Ishikawa (cell line): Measurements from ENCODE around the gene MEGF11.

Experiments used
- EGR1 ChIP-seq: IDR thresholded peaks from 2 replicates; pipeline ENCODE4 v1.6.1; 2012
- NFIC ChIP-seq: IDR thresholded peaks from 2 replicates; pipeline ENCODE4 v1.6.1; 2012
- TAF1 ChIP-seq: IDR thresholded peaks from 2 replicates; pipeline ENCODE4 v1.6.1; 2012; ENCODE audit warnings: low read depth, mild to moderate bottlenecking
- TF ChIP-seq, protein P1 (sequence below): IDR thresholded peaks from 2 replicates; pipeline ENCODE4 v1.6.1; 2012
- TF ChIP-seq, protein P2 (sequence below): IDR thresholded peaks from 2 replicates; pipeline ENCODE4 v1.6.1; 2012; ENCODE audit warnings: low read depth, mild to moderate bottlenecking
- TF ChIP-seq, protein P3 (sequence below): IDR thresholded peaks from 2 replicates; pipeline ENCODE4 v1.6.1; 2012

DNA sequence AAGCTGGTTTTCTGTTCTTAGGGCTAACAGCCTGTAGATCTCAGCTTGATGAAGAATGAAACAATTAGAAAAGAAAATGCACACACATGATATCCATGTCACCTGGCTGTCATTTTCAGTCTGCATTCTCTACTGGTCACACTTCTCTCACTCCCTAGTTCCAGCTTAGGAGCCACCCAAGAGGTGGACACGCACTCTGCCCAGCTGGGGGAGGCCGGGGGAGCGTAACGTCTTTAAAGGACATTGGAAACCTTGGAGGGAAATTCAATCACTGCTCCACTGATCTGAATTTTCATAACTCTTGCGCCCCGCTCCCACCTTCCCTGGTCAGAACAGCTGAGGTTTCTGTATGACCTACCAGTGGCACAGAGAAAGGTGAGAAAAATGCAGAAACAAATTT is 304.5 kb downstream of the MEGF11 start:
- TF ChIP-seq, protein P1, sequence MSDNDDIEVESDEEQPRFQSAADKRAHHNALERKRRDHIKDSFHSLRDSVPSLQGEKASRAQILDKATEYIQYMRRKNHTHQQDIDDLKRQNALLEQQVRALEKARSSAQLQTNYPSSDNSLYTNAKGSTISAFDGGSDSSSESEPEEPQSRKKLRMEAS = no peak
- TF ChIP-seq, protein P2, sequence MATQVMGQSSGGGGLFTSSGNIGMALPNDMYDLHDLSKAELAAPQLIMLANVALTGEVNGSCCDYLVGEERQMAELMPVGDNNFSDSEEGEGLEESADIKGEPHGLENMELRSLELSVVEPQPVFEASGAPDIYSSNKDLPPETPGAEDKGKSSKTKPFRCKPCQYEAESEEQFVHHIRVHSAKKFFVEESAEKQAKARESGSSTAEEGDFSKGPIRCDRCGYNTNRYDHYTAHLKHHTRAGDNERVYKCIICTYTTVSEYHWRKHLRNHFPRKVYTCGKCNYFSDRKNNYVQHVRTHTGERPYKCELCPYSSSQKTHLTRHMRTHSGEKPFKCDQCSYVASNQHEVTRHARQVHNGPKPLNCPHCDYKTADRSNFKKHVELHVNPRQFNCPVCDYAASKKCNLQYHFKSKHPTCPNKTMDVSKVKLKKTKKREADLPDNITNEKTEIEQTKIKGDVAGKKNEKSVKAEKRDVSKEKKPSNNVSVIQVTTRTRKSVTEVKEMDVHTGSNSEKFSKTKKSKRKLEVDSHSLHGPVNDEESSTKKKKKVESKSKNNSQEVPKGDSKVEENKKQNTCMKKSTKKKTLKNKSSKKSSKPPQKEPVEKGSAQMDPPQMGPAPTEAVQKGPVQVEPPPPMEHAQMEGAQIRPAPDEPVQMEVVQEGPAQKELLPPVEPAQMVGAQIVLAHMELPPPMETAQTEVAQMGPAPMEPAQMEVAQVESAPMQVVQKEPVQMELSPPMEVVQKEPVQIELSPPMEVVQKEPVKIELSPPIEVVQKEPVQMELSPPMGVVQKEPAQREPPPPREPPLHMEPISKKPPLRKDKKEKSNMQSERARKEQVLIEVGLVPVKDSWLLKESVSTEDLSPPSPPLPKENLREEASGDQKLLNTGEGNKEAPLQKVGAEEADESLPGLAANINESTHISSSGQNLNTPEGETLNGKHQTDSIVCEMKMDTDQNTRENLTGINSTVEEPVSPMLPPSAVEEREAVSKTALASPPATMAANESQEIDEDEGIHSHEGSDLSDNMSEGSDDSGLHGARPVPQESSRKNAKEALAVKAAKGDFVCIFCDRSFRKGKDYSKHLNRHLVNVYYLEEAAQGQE = no peak
- TF ChIP-seq NFIC (no peak), TAF1 (no peak), EGR1 (no peak)
- TF ChIP-seq, protein P3, sequence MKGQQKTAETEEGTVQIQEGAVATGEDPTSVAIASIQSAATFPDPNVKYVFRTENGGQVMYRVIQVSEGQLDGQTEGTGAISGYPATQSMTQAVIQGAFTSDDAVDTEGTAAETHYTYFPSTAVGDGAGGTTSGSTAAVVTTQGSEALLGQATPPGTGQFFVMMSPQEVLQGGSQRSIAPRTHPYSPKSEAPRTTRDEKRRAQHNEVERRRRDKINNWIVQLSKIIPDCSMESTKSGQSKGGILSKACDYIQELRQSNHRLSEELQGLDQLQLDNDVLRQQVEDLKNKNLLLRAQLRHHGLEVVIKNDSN = no peak
